ENCODE data around the gene PLOD2. TPM values are rescaled to one million over a fixed set of nuclear protein-coding genes. Genes with fewer than 3 reads are reported as not detected.

Gene PLOD2
- total RNA-seq, 1 donor from 2014 or later, result 1.4 TPM

DNA sequence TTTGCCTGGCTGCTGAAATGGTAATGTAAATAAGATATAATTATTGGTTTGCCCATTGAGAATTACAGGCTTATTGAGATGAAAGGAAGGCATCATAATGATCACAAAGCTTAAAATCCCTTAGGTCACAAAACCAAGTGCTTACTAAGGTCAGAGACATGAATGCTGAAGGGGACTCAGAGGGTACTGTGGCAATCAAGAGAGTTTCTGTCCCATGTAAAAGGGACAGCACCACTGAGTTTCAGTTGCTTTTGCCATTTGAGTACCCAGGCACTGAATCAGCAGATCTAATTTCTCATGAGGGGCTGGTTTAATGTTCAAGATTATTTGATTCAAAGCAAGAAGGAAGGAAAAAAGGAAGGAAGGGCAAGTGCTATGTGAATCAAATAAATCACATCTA is 127.0 kb downstream of the PLOD2 start:
- peaks cover 16% of the 10 kb centered on the region for H3K9me3 Mint-ChIP-seq
- no peak for DNase-seq (ENCODE audit: low spot score)
- no peaks in the 10 kb centered on the region for H3K27me3 Mint-ChIP-seq (ENCODE audit: insufficient read depth)
- H3K4me1 Mint-ChIP-seq (ENCODE audit: low read depth), result no peaks in the 10 kb centered on the region
- H3K27ac Mint-ChIP-seq, result no peak overlapping the region
- intact Hi-C loops (cut with micrococcal nuclease), result no loop called here
- no peaks in the 10 kb centered on the region for H3K36me3 Mint-ChIP-seq (ENCODE audit: low read depth)
- H3K4me3 Mint-ChIP-seq, result no peak overlapping the region

- H3K9me3 Mint-ChIP-seq, result peaks cover 13% of the 10 kb centered on the region
- no peak for DNase-seq (ENCODE audit: low spot score)
- intact Hi-C loops (cut with micrococcal nuclease), result no loop called here
- no peaks in the 10 kb centered on the region for H3K4me1 Mint-ChIP-seq (ENCODE audit: low read depth)
- no peaks in the 10 kb centered on the region for H3K27me3 Mint-ChIP-seq (ENCODE audit: insufficient read depth)
- no peaks in the 10 kb centered on the region for H3K36me3 Mint-ChIP-seq (ENCODE audit: low read depth)
- H3K27ac Mint-ChIP-seq, result no peak overlapping the region
- no peak overlapping the region for H3K4me3 Mint-ChIP-seq
Measured at GRCh38 chr3:146026547-146026946, 134.4 kb downstream of the PLOD2 start.

DNA sequence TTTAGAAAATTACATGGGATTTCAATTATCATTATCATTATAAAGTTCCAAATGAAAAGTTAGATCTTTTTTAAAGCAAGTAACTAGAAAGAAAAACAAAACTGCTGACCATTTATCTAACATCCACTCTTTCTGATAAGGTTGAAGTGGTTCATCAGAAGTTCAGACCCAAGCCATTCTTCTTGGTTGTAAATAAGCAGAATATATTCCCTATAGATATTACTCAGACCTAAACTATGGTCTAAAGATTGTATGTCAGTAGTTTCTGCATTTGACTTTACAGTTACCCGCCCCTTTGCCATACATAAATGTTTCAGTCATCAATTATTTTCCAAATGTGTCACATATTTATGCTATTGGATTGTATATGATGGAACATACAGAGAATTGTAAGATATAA is 136.7 kb downstream of the PLOD2 start:
- no peak overlapping the region for H3K4me3 Mint-ChIP-seq
- H3K27ac Mint-ChIP-seq, result no peak overlapping the region
- H3K9me3 Mint-ChIP-seq, result peaks cover under 1% of the 10 kb centered on the region
- DNase-seq (ENCODE audit: low spot score), result no peak
- intact Hi-C loops (cut with micrococcal nuclease), result no loop called here
- H3K36me3 Mint-ChIP-seq (ENCODE audit: low read depth), result no peaks in the 10 kb centered on the region
- no peaks in the 10 kb centered on the region for H3K4me1 Mint-ChIP-seq (ENCODE audit: low read depth)
- no peaks in the 10 kb centered on the region for H3K27me3 Mint-ChIP-seq (ENCODE audit: insufficient read depth)

GRCh38 chr3:146020969-146021368 is 140.0 kb downstream of the PLOD2 start:
- no peak for DNase-seq (ENCODE audit: low spot score)
- Mint-ChIP-seq H3K9me3 (peaks cover 6% of the 10 kb centered on the region), H3K4me3 (no peak overlapping the region), H3K27ac (no peak overlapping the region), H3K27me3 (ENCODE audit: insufficient read depth) (no peaks in the 10 kb centered on the region), H3K36me3 (ENCODE audit: low read depth) (no peaks in the 10 kb centered on the region), H3K4me1 (ENCODE audit: low read depth) (no peaks in the 10 kb centered on the region)
- intact Hi-C loops (cut with micrococcal nuclease), result no loop called here

DNA sequence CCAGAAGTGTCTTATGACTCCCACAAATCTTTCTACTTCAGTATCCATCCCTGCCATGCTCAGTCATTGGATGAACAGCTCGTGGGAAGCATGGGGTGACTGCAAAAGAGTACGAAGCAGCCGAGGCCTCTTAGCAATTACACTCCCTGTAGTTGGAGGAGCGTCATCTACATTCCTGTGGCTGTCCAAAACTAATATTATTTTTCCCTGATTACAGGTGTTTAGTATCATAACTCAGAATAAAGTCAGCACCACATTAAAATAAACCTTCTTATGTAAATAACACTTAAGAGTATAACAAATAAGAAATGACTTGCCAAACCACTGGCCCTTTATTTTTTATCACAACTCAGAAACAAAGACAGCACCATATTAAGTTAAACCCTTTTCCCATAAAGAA is 141.5 kb downstream of the PLOD2 start:
- Mint-ChIP-seq H3K27me3 (ENCODE audit: insufficient read depth) (no peaks in the 10 kb centered on the region), H3K27ac (no peak overlapping the region), H3K36me3 (ENCODE audit: low read depth) (no peaks in the 10 kb centered on the region), H3K4me3 (no peak overlapping the region), H3K4me1 (ENCODE audit: low read depth) (no peaks in the 10 kb centered on the region), H3K9me3 (peaks cover 6% of the 10 kb centered on the region)
- intact Hi-C loops (cut with micrococcal nuclease), result no loop called here
- no peak for DNase-seq (ENCODE audit: low spot score)

Other genes with a start within 250 kb of the PLOD2 start
- gene PLSCR4, start 89.9 kb upstream of the PLOD2 start, total RNA-seq, result not detected in 2 replicates